Testis (tissue), 3 donors: ENCODE measurements around the gene PBX4. TPM values are rescaled to one million over a fixed set of nuclear protein-coding genes. Genes with fewer than 3 reads are reported as not detected.

Experiments used
- DNase-seq: peaks from one replicate; pipeline ENCODE4 v3.0.0-alpha.2; 2019
- H3K27ac ChIP-seq, 2 donors: fragments of 200-600 bp; sonication (generic); one replicate each; pipeline ENCODE4 v1.5.1; 2019
- H3K27me3 ChIP-seq: fragments of 200-600 bp; sonication (generic); one replicate; pipeline ENCODE4 v1.5.1; 2019
- H3K36me3 ChIP-seq: fragments of 200-600 bp; sonication (generic); one replicate; pipeline ENCODE4 v1.5.1; 2017; ENCODE audit warnings: low read depth; ENCODE audit errors: missing control alignments
- H3K4me1 ChIP-seq: fragments of 200-600 bp; sonication (generic); one replicate; pipeline ENCODE4 v1.5.1; 2019
- H3K4me3 ChIP-seq, 2 donors: fragments of 200-600 bp; sonication (generic); one replicate each; pipeline ENCODE4 v1.5.1; 2017 to 2019
- H3K9me3 ChIP-seq: fragments of 200-600 bp; sonication (generic); one replicate; pipeline ENCODE4 v1.5.1; 2017
- POLR2A ChIP-seq: fragments of 450-650 bp; IDR thresholded peaks from one replicate; pipeline ENCODE4 v1.6.1; 2017; ENCODE audit warnings: antibody characterized with exemption, mild to moderate bottlenecking, moderate library complexity
- WGBS, 2 donors: methylation state at CpG; one replicate each; pipeline ENCODE4 v1.1.5; 2018; 5-methylcytosine and 5-hydroxymethylcytosine counted together
- intact Hi-C: fragments of 100-400 bp; cut with DNase I; formaldehyde crosslinking; loops from one replicate; pipeline ENCODE4 v1.15.1; 2023; ENCODE audit warnings: low total_unique reads
- polyA plus RNA-seq: library from polyadenylated mRNA; stranded (reverse); fragments of 350-450 nt; fragmentation: Illumina TruSeq; extraction: RNeasy Lipid Tissue Mini Kit (QIAGEN cat#74804); gene quantifications from one replicate; pipeline ENCODE4 v1.2.3, GENCODE V29; 2014; ENCODE audit warnings: low read depth, low replicate concordance; ENCODE audit not compliant: insufficient read depth
- total RNA-seq, 2 donors: library from RNA; depleted of rRNA; stranded (reverse); fragments of >200 nt; gene quantifications; one replicate each; pipeline ENCODE4 v1.2.3, GENCODE V29; 2016
- TF ChIP-seq, protein P1 (sequence below), 3 experiments: fragments of 450-650 bp in 2 of 3; fragments of 200-600 bp in 1 of 3; sonication (generic) in 1 of 3; IDR thresholded peaks; one replicate each; pipeline ENCODE4 v1.5.1; 2016 to 2019; ENCODE audit warnings: antibody characterized with exemption in 3 of 3, mild to moderate bottlenecking in 2 of 3, moderate library complexity in 1 of 3

The PBX4 gene
- total and polyA plus RNA-seq, 3 donors from 2014 or later: 16.2 to 28.3 (median 18.0) TPM

DNA sequence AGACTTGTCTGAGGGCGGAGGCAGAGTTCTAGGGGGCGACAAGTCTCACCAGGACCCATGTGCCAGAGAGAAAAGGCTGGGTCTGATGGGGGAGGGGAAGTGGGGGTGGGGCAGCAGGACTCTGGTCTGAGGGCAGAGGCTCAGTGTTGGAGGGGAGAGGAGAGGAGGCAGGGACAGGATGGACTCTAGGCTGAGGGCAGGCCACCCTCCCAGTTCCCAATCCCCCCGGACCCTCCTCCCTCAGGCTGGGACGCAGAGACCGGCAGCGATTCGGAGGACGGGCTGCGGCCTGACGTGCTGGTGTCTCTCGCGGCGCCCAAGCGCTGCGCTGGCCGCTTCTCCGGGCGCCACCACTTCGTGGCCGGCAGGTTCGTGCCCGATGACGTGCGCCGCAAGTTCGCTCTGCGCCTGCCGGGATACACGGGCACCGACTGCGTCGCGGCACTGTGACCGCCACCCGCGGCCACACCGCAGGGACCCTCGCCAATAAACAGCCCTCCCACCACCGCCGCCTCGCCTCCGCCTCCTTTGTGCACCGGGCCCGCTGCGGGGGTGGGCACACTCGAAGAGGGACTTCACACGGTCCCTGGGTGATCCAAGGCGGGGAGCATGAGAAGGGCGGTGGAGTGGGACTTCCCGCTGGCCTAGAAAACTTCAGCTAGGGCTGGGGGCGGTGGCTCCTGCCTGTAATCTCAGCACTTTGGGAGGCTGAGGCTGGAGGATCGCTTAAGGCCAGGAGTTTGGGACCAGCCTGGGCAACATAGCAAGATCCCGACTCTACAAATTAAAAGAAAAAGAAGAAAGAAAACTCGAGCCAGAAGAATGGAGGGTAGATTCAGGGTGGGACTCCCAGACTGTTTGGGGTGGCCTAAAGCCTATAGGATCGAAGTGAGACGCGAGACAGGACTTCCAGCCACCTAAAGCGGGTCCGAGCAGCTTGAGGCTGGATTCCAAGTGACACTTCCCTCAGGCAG is 81.1 kb downstream of the PBX4 start:
- Histone ChIP-seq H3K4me3 (peak overlapping the region in 1 of 2 donors; percentile 52), H3K9me3 (no peaks in the 10 kb centered on the region), H3K4me1 (peaks cover 15% of the 10 kb centered on the region), H3K27ac (no peak overlapping the region), H3K27me3 (no peaks in the 10 kb centered on the region), H3K36me3 (no peaks in the 10 kb centered on the region)
- intact Hi-C loops: no loop called here
- TF ChIP-seq, protein P1, sequence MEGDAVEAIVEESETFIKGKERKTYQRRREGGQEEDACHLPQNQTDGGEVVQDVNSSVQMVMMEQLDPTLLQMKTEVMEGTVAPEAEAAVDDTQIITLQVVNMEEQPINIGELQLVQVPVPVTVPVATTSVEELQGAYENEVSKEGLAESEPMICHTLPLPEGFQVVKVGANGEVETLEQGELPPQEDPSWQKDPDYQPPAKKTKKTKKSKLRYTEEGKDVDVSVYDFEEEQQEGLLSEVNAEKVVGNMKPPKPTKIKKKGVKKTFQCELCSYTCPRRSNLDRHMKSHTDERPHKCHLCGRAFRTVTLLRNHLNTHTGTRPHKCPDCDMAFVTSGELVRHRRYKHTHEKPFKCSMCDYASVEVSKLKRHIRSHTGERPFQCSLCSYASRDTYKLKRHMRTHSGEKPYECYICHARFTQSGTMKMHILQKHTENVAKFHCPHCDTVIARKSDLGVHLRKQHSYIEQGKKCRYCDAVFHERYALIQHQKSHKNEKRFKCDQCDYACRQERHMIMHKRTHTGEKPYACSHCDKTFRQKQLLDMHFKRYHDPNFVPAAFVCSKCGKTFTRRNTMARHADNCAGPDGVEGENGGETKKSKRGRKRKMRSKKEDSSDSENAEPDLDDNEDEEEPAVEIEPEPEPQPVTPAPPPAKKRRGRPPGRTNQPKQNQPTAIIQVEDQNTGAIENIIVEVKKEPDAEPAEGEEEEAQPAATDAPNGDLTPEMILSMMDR (IDR thresholded peaks at IDR 0.05): no peak
- TF ChIP-seq POLR2A: no peak
- WGBS, 2 donors: 43 to 51% methylated on average over 28 to 59 of the region's 59 CpGs
- DNase-seq: no peak

DNA sequence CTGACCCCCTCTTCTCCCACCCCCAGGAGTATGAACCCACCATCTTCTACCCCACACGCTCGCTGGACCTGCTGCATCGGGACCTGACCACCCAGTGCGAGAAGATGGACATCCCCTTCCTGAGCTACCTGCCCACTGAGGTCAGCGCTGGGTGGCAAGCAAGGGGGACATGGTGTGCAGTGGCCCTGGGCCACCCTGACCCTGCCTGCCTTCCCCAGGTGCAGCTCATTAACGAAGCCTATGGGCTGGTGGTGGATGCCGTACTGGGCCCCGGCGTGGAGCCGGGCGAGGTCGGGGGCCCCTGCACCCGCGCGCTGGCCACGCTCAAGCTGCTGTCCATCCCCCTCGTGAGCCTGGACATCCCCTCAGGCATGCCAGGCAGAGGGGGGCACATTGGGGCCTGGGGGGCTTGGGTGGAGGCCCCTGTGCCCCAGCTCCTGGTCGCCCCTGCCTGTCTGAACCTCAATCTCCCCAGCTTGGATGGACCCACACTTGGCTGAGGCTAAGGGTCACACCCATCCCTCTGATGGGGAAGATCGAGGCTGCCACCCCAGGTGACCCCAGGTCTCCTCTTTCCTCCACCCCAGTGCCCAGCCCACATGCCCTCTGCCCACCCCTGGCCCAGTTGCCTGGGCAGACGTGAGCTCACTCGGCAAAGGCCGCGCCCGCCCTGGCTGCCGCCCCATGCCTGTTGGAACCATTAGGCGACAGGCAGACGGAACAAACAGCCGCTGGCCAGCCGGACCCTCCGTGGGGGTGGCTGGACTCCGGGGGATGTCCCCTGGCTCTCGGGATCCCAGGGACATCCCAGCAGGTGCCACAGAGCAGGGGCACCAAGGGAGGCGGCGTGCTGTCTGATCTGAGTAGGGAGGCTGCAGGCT is 82.9 kb downstream of the PBX4 start:
- no peak for DNase-seq
- Histone ChIP-seq H3K4me3 (no peak overlapping the region), H3K27ac (no peak overlapping the region), H3K36me3 (no peaks in the 10 kb centered on the region), H3K27me3 (no peaks in the 10 kb centered on the region), H3K4me1 (peaks cover 19% of the 10 kb centered on the region), H3K9me3 (no peaks in the 10 kb centered on the region)
- 83 to 94% methylated on average over 2 to 34 of the region's 34 CpGs for WGBS, 2 donors
- TF ChIP-seq POLR2A: no peak
- TF ChIP-seq, protein P1 (IDR thresholded peaks at IDR 0.05): no peak
- intact Hi-C loops: no loop called here

DNA sequence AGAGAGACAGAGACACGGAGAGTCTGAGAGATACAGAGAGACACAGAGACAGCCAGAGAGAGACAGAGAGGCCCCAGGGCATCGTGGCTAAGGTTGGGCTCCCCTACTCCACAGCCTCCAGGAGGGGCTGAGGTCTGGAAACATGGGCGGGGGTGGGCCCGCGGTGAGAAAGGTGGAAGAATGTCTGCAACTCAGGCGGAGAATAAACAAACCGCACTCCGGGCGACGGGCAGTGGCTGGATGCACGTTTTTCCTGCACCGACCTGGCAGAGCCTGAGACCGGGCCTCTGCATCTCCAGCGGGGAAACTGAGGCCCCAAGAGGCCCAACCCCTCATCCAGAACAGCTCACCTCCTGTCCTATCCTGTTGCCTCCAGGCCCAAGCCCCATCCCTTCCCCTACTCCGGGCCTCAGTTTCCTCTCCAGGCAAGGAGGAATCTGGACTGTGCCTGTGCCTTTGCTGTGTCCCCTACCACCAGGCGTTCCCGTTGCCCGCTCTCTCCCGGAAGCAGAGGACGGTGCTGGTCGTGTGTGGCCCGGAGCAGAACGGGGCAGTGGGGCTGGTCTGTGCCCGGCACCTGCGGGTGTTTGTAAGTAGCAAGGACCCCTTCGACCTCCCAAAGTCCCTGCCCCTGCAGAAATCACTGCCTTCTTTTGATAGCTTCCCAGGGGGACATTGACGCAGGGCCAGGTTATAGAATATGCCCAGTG is 83.8 kb downstream of the PBX4 start:
- Histone ChIP-seq H3K4me1 (peaks cover 22% of the 10 kb centered on the region), H3K9me3 (no peaks in the 10 kb centered on the region), H3K36me3 (no peaks in the 10 kb centered on the region), H3K27me3 (no peaks in the 10 kb centered on the region), H3K27ac (no peak overlapping the region), H3K4me3 (no peak overlapping the region)
- TF ChIP-seq, protein P1 (IDR thresholded peaks at IDR 0.05): no peak
- TF ChIP-seq POLR2A: no peak
- WGBS, 2 donors: 80 to 87% methylated on average over 19 to 27 of the region's 27 CpGs
- no peak for DNase-seq
- intact Hi-C loops: loop anchor here (5.0 kb wide), 1 partner anchor 113 kb away; no protein-coding TSS in a partner anchor

DNA sequence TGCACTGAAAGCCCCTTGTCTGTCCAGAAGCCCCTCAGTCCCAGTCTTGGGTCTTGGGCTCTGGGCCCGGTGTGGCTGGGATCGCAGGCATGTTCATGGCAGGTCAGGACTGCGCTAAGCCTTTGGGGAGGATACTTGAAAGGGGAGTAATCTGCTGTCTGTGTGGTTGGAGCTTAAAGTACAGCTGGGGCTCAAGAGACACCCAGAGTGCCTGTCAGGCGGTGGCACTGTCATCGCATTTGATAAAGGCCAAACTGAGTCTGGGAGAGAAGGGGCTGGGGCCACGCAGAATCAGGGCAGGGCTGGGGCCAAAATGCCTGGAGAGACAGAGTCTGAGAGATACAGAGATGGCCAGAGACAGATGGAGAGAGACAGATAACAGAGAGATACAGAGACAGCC is 84.6 kb downstream of the PBX4 start:
- H3K4me1 ChIP-seq: peaks cover 21% of the 10 kb centered on the region
- DNase-seq: no peak
- no peaks in the 10 kb centered on the region for H3K9me3 ChIP-seq
- no peaks in the 10 kb centered on the region for H3K27me3 ChIP-seq
- no peaks in the 10 kb centered on the region for H3K36me3 ChIP-seq
- no peak overlapping the region for H3K27ac ChIP-seq
- intact Hi-C loops: loop anchor here (5.0 kb wide), 1 partner anchor 113 kb away; no protein-coding TSS in a partner anchor
- no peak for TF ChIP-seq POLR2A
- TF ChIP-seq, protein P1 (IDR thresholded peaks at IDR 0.05): no peak
- 86 to 95% methylated on average over 6 of the region's 6 CpGs for WGBS, 2 donors
- H3K4me3 ChIP-seq: no peak overlapping the region
